Adrenal gland (tissue), 19 donors: Measurements from ENCODE around the gene IL17RA. TPM values are rescaled to one million over a fixed set of nuclear protein-coding genes. Genes with fewer than 3 reads are reported as not detected.
A peak's percentile ranks its signal among the peaks of the same experiment; 100 is the strongest.
"Not testable (repeated sequence)": the region's sequence is repeated elsewhere in the genome, so short reads cannot be mapped to it uniquely, and the experiment has no call there.

Source experiments
- DNase-seq, 7 donors: peaks; one replicate each; pipeline ENCODE4 v3.0.0-alpha.2; 2019 to 2020
- H3K27ac ChIP-seq, 5 donors: fragments of 200-600 bp; sonication (generic) in 4 of 5; 1 replicate in 3 of 5; 2 replicates in 2 of 5; pipeline versions ENCODE4 v1.5.1 to v1.8.0; 2016 to 2020; ENCODE audit warnings: mild to moderate bottlenecking in 1 of 5
- H3K27me3 ChIP-seq: fragments of 200-600 bp; 2 replicates; pipeline ENCODE4 v1.8.0; 2021
- H3K36me3 ChIP-seq, 2 donors: fragments of 200-600 bp; replicated peaks in 1 of 2; 1 replicate in 1 of 2; 2 replicates in 1 of 2; pipeline versions ENCODE4 v1.5.1 to v1.8.0; 2018 to 2022
- H3K4me1 ChIP-seq, 2 donors: fragments of 200-600 bp; replicated peaks in 1 of 2; 1 replicate in 1 of 2; 2 replicates in 1 of 2; pipeline versions ENCODE4 v1.5.1 to v1.8.0; 2018 to 2021
- H3K4me3 ChIP-seq, 4 donors: fragments of 200-600 bp; sonication (generic) in 3 of 4; one replicate each; pipeline ENCODE4 v1.5.1; 2016 to 2018
- H3K9me3 ChIP-seq, 3 donors: fragments of 200-600 bp; sonication (generic) in 1 of 3; replicated peaks in 1 of 3; 1 replicate in 2 of 3; 2 replicates in 1 of 3; pipeline versions ENCODE4 v1.5.1 to v1.8.0; 2016 to 2021
- POLR2A ChIP-seq, 2 donors: fragments of 450-650 bp; IDR thresholded peaks; one replicate each; pipeline ENCODE4 v1.6.1; 2017; ENCODE audit warnings: antibody characterized with exemption in 2 of 2, mild to moderate bottlenecking in 2 of 2, moderate library complexity in 1 of 2
- WGBS, 4 donors: extraction: QIAGEN DNeasy Blood & Tissue Kit in 2 of 4; methylation state at CpG; one replicate each; pipeline versions ENCODE4 v1.1.5 to v1.1.7; 2013 to 2017; 5-methylcytosine and 5-hydroxymethylcytosine counted together
- intact Hi-C, 2 donors: fragments of 100-400 bp; cut with DNase I; formaldehyde crosslinking; loops; one replicate each; pipeline versions ENCODE4 v1.14.1 to v1.15.0; 2022 to 2023
- long read RNA-seq, 10 donors: library from polyadenylated mRNA in 3 of 10; unstranded in 2 of 10; stranded (forward) in 1 of 10; transcript quantifications; one replicate each; pipeline ENCODE4 v2.0.0 and lab custom pipeline, GENCODE V29; 2021 to 2026
- polyA plus RNA-seq, 3 donors: library from polyadenylated mRNA; stranded (reverse); fragments of 200-250 nt in 2 of 3; fragments of 350-450 nt in 1 of 3; fragmentation: Illumina TruSeq in 1 of 3; extraction: RNeasy Lipid Tissue Mini Kit (QIAGEN cat#74804) in 1 of 3; gene quantifications; one replicate each; pipeline ENCODE4 v1.2.3, GENCODE V29; 2013 to 2014
- total RNA-seq, 9 donors: library from RNA; depleted of rRNA in 4 of 9; stranded (reverse); fragments of >200 nt in 4 of 9; fragments of 120-200 nt in 1 of 9; fragmentation: NEBNext Ultra II Directional in 1 of 9; extraction: Animal tissue kit (Norgen Biotek cat#: 25700) in 1 of 9; gene quantifications; one replicate each; pipeline versions ENCODE4 v1.1.0 to v1.2.4, GENCODE V29; 2013 to 2023
- TF ChIP-seq, protein P1 (sequence below), 6 experiments: fragments of 450-650 bp in 4 of 6; fragments of 200-600 bp in 2 of 6; sonication (generic) in 1 of 6; IDR thresholded peaks; 1 replicate in 5 of 6; 2 replicates in 1 of 6; pipeline versions ENCODE4 v1.5.1 to v1.8.0; 2016 to 2021; ENCODE audit warnings: antibody characterized with exemption in 6 of 6, mild to moderate bottlenecking in 2 of 6, moderate library complexity in 1 of 6
- donor health status: healthy with polysubstance abuse.
- donor health status: Bipolar disorder and iron deficiency.
- donor health status: DM: yes; HTN: yes; CAD: no.
- donor health status: DM: no; HTN: no; CAD: no.
- donor health status: DM: no; HTN: no; CAD: no.
- donor health status: DM: yes; HTN: yes; CAD: no.

The IL17RA gene, protein sequence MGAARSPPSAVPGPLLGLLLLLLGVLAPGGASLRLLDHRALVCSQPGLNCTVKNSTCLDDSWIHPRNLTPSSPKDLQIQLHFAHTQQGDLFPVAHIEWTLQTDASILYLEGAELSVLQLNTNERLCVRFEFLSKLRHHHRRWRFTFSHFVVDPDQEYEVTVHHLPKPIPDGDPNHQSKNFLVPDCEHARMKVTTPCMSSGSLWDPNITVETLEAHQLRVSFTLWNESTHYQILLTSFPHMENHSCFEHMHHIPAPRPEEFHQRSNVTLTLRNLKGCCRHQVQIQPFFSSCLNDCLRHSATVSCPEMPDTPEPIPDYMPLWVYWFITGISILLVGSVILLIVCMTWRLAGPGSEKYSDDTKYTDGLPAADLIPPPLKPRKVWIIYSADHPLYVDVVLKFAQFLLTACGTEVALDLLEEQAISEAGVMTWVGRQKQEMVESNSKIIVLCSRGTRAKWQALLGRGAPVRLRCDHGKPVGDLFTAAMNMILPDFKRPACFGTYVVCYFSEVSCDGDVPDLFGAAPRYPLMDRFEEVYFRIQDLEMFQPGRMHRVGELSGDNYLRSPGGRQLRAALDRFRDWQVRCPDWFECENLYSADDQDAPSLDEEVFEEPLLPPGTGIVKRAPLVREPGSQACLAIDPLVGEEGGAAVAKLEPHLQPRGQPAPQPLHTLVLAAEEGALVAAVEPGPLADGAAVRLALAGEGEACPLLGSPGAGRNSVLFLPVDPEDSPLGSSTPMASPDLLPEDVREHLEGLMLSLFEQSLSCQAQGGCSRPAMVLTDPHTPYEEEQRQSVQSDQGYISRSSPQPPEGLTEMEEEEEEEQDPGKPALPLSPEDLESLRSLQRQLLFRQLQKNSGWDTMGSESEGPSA
- total RNA-seq (10 to 100 TPM in 8 of 9 donors, 1 to 10 TPM in 1; 2.2 to 31.8 (median 24.7) TPM), polyA plus RNA-seq (1 to 10 TPM; 7.2 to 9.0 (median 7.9) TPM)
- long read RNA-seq, donor 1, result 0 reads
- long read RNA-seq, donor 2, result 0 reads
- long read RNA-seq, donor 3, result 0 reads
- long read RNA-seq, donor 4, partial matches to known transcripts, result 2 of 6 reads
- long read RNA-seq, donor 4, other reads (novel, unspliced or antisense), result 4 of 6 reads
- long read RNA-seq, donor 5, partial matches to known transcripts, result 2 of 16 reads
- long read RNA-seq, donor 5, other reads (novel, unspliced or antisense), result 14 of 16 reads
- long read RNA-seq, donor 6, partial matches to known transcripts, result 2 of 6 reads
- long read RNA-seq, donor 6, other reads (novel, unspliced or antisense), result 4 of 6 reads
- long read RNA-seq, donor 7, result 0 reads
- long read RNA-seq, donor 8, result 0 reads
- long read RNA-seq, donor 9, result 0 reads
- long read RNA-seq, donor 10, result 0 reads

DNA sequence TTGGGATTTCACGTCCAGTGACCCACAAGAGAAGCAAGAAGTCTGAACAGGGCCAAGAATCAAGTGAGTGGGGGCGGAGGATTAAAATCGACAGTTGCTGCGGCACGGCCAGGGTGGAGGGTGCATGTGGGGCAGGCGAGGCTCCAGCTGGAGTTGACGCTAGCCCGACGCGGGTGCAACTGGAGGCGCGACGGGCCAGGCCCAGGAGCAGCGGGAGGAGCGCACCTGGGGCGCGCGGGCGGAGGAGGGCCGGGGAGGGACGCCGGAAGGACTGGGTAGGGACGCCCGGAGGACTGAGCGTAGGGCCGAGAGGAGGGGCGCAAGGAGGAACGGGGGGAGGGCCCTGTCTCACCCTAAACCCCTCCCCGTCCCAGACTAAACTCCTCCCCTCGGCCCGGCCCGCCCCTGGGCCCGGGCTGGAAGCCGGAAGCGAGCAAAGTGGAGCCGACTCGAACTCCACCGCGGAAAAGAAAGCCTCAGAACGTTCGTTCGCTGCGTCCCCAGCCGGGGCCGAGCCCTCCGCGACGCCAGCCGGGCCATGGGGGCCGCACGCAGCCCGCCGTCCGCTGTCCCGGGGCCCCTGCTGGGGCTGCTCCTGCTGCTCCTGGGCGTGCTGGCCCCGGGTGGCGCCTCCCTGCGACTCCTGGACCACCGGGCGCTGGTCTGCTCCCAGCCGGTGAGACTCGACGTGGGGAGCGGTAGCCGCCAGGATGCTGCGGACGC, at the start of gene IL17RA:
Gene IL17RA, plus strand, starts transcription at position 447 of the 723 bp plus-strand sequence. Its CDS starts 92 bp downstream, at position 539.
- intact Hi-C loops, result loop anchor here (5.0 to 10.0 kb wide), 3 partner anchors 70 to 410 kb away; partner anchors contain the start of gene HDHD5 (in 1 of the 2)
- Histone ChIP-seq H3K4me1 (peaks cover 6 to 14% of the 10 kb centered on the region in 2 donors), H3K36me3 (no peaks in the 10 kb centered on the region), H3K4me3 (peak within 1 kb of the TSS; percentile 59 to 97 (median 78)), H3K27me3 (no peaks in the 10 kb centered on the region), H3K9me3 (no peaks in the 10 kb centered on the region), H3K27ac (peak within 1 kb of the TSS; percentile 61 to 97 (median 84))
- DNase-seq, result peak; percentile 90 to 95 (median 91)
- TF ChIP-seq, protein P1, sequence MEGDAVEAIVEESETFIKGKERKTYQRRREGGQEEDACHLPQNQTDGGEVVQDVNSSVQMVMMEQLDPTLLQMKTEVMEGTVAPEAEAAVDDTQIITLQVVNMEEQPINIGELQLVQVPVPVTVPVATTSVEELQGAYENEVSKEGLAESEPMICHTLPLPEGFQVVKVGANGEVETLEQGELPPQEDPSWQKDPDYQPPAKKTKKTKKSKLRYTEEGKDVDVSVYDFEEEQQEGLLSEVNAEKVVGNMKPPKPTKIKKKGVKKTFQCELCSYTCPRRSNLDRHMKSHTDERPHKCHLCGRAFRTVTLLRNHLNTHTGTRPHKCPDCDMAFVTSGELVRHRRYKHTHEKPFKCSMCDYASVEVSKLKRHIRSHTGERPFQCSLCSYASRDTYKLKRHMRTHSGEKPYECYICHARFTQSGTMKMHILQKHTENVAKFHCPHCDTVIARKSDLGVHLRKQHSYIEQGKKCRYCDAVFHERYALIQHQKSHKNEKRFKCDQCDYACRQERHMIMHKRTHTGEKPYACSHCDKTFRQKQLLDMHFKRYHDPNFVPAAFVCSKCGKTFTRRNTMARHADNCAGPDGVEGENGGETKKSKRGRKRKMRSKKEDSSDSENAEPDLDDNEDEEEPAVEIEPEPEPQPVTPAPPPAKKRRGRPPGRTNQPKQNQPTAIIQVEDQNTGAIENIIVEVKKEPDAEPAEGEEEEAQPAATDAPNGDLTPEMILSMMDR (IDR thresholded peaks at IDR 0.05), result no peak
- peak; percentile 29 to 72 for TF ChIP-seq POLR2A (IDR thresholded peaks at IDR 0.05)
- 0 to 1% (median 0%) methylated on average over 21 to 68 of the region's 68 CpGs for WGBS, 4 donors

DNA sequence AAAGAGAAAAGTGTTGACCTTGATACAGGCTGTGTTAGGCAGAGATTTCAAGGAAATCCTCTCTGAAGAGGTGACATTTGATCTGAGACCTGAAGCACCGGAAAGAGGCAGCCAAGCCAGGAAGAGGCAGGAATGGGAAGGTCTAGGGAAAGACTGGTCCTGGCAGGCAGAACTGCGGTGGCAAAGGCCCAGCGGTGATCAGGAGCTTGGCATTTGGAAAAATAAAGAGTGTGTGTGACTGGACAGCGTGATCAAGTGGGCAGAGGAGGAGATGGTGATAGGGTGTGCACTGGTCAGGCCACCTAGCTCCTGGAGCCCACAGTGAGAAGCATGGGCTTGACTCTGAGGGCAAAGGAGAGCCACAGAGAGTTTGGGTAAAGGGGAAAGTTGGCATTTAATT, 49.6 kb upstream of the IL17RA start:
- Histone ChIP-seq H3K36me3 (no peaks in the 10 kb centered on the region), H3K9me3 (no peaks in the 10 kb centered on the region), H3K4me3 (no peak overlapping the region), H3K27me3 (no peaks in the 10 kb centered on the region), H3K4me1 (no peaks in the 10 kb centered on the region), H3K27ac (peak overlapping the region; percentile 21 to 44 (median 35))
- peak; percentile 47 to 83 (median 71) for DNase-seq
- WGBS, 4 donors, result 33 to 38% (median 38%) methylated on average over 4 of the region's 4 CpGs
- intact Hi-C loops, result no loop called here
- TF ChIP-seq, protein P1 (IDR thresholded peaks at IDR 0.05), result no peak
- TF ChIP-seq POLR2A (IDR thresholded peaks at IDR 0.05), result peak in 1 of 2 donors; percentile 14

DNA sequence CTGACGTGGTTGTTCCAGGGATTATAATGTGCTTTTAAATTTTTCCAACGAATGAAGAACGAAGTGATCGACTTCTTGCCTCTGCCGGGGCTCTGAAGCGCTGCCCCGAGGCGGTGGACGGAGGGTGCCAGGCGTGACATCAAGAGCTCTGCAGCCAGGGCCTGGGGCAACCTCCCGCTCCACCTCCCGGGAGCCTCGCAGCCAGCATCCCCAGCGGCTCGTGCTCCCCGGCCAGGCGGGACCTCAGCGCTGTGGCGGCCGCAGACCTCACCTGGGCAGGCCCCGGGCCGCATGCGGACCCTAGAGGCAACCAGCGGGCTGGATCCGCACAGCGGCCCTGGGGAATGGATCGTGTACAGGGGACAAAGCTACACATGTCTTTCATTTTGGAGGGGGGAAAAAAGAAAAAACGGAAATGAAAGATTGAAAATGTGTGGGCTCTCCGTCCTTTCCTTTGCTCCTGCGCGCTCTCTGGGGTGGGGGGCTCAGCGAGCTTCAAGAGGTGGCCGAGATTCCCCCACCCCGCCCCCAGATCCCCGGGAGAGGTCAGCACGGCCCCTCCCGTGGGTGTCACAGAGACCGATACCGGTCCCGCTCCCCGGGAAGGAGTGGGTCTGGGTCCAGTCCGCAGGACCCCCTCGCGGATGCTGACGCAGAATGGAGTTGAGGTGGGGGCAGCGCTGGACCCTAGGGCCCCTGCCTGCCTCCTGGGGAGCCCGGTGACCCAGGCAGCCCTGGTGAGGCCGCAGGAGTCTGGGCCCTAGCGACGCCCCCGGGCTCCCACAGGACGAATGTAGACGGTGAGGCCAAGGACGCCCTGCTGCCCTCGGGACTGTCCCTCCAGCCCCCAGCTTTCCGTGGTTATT, 48.6 kb upstream of the IL17RA start:
- H3K9me3 ChIP-seq, intact Hi-C loops, H3K36me3 ChIP-seq, H3K27me3 ChIP-seq, H3K4me1 ChIP-seq: not testable (repeated sequence)
- peak overlapping the region in 2 of 4 donors; percentile 13 to 59 for H3K4me3 ChIP-seq
- peak in 1 of 7 donors; percentile 68 for DNase-seq
- whole genome bisulfite sequencing, 4 donors, result 42 to 59% (median 46%) methylated on average over 26 to 54 of the region's 56 CpGs
- peak overlapping the region in 2 of 5 donors; percentile 6 to 35 for H3K27ac ChIP-seq

DNA sequence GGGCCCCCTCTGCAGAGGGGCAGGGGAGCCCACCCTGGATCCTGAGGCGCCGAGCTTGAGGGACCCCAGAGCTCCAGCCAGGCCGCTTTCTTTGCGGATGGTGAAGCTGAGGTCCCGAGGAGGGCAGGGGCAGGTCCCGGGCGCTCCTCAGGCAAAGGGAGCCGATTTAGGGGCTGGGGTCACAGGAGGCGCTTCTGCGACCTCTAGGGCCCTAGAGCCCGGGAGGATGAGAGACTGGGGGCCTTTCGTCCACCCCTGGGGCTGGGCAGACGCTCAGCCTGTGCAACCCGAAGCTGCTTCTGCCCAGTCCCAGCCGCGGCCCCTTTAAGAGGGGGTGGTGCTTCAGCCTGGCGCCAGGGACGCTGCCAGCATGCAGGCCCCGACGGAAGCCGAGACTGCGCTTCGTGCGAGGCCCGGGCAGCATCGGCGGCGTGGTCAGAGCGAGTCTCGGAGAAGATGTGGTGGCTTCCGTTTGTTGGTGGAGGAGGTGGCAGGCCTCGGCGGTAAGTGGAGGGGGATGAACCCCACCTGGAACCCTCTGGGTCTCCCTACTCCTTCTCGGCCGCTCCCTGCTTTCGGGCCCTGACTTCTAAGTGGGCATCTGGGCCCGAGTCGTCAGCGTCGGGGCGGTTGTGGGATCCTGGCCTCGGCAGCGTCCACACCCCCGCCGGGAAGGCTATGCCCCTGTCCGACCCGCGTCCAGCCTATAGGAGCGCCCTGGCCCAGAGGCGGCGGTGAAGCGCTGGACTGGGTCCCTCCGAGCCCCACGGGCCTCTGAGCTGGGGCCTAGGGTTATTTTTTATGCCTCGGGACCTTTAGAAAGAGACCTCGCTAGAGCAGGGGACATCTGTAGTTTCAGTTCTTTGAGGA, 47.7 kb upstream of the IL17RA start:
- intact Hi-C loops, H3K9me3 ChIP-seq, H3K36me3 ChIP-seq, H3K4me1 ChIP-seq, H3K27me3 ChIP-seq: not testable (repeated sequence)
- Histone ChIP-seq H3K4me3 (peak overlapping the region in 2 of 4 donors; percentile 16 to 59), H3K27ac (peak overlapping the region in 3 of 5 donors; percentile 26 to 46 (median 41))
- DNase-seq, result peak in 2 of 7 donors; percentile 23 to 30
- WGBS, 4 donors, result 0 to 31% (median 24%) methylated on average over 6 to 37 of the region's 56 CpGs
